Renal cortex interstitium (tissue), 11 donors: ENCODE data around the gene MYOZ2. TPM values are rescaled to one million over a fixed set of nuclear protein-coding genes. Genes with fewer than 3 reads are reported as not detected.

Source experiments
- DNase-seq, 11 donors: peaks; one replicate each; pipeline ENCODE4 v3.0.0-alpha.2; 2013; ENCODE audit warnings: low read depth in 9 of 11, low spot score in 4 of 11; ENCODE audit errors: extremely low read depth in 1 of 11
- polyA plus RNA-seq, 3 donors: library from polyadenylated mRNA; unstranded; fragments of 120-200 nt; gene quantifications; one replicate each; pipeline ENCODE4 v1.2.1, GENCODE V29; 2013; ENCODE audit not compliant: insufficient read length in 3 of 3

Gene MYOZ2
- polyA plus RNA-seq, 3 donors = 0.28 to 0.57 (median 0.29) TPM

DNA sequence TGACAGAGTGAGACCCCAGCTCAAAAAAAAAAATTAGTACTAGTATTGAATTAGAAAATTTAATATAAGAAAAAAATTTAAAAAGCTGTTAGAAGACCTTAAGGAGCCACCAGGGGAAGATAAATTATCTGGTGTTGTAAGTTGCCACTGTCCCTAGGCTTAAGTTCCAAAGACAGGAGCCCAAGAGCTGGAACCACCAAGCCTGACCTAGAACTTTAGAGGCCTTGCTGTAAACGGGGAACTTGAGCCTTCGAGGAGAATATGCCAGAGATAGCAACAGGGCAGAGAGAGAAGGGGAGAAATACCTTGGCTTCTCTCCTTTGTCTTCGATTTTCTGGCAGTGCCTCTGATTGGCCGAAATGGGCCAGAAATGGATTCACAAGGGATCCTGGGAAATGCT is 85.8 kb downstream of the MYOZ2 start:
- no peak for DNase-seq

DNA sequence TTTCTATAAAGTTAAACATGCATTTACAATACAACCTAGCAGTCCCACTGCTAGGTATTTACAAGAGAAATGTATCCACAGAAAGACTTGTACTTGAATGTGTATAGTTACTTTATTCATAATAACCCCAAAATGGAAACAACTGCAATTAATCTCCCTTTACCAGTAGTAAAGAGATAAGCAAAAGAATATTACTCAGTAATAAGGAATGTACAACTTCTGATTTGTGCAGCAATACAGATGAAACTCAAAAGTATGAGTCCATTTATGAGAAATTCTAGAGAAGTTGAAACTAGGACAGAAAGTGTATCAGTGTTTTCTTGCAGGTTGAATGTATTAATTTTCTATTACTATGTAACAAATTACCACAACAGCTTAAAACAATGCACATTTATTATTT is 92.1 kb downstream of the MYOZ2 start:
- no peak for DNase-seq

DNA sequence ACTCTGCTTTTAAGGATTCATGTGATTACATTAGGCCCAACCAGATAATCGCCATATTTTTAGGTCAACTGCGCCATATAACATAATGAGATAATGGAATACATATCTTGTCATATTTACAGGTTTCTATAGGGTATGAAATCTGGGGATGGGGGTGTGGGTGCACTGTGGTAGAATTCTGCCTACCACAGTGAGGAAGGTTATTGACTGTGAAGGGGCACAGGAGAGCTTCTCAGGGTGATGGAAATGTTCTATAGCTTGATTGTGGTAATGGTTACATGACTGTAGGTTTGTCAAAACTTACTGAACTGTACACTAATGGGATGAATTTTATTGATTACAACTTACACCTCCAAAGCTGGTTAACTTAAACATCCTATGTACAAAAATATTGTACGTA is 92.8 kb downstream of the MYOZ2 start:
- DNase-seq = no peak

DNA sequence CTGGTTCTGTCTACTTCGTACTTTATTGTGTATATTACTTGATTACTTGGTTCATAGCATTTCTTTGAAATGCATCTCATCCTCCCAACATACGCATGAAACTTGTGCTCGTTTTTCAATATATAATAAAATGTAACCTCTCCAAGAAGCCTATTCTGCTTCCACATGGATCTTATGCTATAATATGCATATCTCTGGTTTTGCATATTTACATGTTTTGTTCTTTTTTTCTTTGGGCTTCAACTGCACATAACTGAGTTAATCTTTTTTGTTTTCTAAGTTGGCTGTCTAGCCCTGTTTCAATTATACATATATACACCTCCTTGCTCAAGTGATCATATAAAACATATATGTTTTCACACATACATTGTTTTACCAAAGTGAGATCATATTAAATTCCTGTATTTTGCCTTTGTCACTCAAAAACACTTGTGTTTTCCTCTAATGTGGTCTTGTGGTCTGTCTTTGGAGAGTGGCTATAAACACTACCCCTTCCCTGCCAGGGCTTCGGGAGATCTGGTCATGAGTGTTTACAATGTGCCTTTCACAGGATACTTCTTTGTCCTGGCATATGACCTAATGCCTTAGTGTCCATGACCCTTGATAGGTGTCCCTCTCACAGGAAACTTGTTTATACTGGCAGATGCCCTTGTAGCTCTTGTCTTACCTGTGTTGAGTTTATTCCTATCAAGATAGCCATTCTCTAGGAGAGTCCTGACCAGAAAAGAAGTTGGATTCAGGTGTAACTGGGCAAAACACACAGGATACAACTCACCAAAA is 94.5 kb downstream of the MYOZ2 start:
- DNase-seq = no peak

DNA sequence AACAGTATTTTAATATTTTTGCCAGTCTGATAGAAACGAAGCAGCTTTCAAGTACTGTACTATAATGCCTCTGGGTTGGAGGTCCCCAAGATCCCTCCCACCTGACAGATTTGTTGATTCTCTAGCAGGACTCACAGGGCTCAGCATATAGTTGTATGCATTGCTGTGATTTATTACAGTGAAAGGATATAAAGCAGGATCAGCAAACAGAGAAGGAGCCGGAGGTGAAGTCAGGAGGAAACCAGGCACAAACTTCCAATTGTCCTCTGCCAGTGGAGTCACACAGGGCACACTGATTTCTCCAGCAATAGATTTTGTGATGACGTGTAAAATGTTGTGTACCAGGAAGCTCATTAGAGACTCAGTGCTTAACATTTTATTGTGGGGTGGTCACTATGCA is 95.9 kb downstream of the MYOZ2 start:
- no peak for DNase-seq

DNA sequence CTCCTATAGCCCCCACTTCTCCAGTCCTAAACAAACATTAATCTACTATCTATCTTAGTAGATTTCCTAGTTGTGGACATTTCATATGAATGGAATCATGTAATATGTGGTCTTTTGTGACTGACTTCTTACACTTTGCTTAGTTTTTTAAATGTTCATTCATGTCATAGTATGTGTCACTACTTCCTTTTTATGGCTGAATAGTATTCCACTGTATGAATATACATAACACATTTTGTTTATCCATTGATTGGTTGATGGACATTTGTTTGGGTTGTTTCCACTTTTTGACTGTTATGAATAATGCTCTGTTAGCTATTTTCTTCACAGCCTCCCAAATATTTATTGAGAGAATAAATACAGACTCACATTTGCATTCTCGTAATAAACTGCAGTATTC is 96.7 kb downstream of the MYOZ2 start:
- DNase-seq = no peak

DNA sequence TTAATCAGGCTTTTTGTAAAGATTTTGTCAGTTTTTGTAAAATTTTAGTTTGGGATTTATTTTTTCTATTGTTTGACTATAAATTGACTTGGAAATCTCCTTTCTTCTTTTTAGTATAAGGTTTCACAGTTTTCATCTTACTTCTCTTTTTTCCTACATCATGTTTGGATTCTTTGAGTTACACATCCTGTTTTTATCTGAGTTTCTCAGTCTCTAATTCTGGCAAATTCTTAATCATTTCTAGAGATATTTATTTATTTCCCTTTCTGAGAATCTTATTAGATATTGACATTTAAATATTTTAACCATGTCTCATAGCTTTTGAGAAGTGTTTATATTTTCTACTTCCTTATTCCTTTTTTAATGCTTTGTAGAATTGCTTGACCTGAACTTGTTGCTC is 97.6 kb downstream of the MYOZ2 start:
- no peak for DNase-seq

DNA sequence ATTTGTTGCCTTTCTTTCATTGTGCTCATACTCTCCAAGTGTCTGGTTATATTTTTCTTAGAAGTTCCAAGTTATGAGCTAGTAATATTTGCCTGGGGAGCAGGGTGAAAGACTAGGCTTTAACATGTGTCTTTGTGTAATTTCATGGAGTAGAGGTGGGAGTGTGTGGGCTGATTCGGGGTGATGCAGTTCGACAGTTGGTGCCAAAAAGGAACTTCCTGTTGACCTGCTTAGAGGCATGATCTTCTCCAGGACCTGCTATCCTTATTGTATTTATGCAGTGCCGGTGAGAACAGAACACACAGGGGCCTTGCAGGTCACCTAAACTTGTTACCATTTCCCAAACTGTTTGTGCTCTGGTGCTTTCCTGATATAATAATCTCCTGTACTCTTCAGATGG is 98.1 kb downstream of the MYOZ2 start:
- no peak for DNase-seq

DNA sequence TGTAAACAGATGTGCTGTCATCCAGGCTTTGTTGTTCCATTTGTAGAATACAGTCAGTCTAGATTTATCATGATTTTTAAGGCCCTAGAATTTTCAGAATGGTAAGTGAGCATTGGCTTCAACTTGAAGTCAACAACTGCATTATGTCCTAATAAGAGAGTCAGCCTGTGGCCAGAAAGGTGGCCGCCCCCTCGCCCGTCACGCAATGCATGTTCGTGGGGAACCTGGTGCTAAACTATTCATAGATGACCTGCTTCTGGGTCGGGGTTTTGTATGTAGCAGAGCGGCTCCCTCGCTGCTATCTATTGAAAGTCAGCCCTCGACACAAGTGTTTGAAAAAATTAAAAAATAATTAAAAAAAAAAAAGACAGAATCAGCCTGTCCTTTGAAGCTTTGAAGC is 101.6 kb downstream of the MYOZ2 start:
- no peak for DNase-seq

Other genes with a start within 250 kb of the MYOZ2 start
- gene SYNPO2, start 247.0 kb upstream of the MYOZ2 start, polyA plus RNA-seq = 10 to 100 TPM; 13.2 to 16.2 (median 15.4) TPM
- gene USP53, start 76.9 kb downstream of the MYOZ2 start, polyA plus RNA-seq = 10 to 100 TPM; 33.3 to 47.0 (median 42.6) TPM
- gene FABP2, start 186.3 kb downstream of the MYOZ2 start, polyA plus RNA-seq = 1 to 10 TPM in 1 of 3 donors, under 1 TPM in 1, not detected in 1; 0.04 to 1.4 TPM